22Rv1 (cell line): ENCODE results near the gene TRMT2A.

Experiments
- ZFX ChIP-seq: fragments of 450-650 bp; IDR thresholded peaks from 2 replicates; pipeline ENCODE4 v1.6.1; 2017; ENCODE audit warnings: antibody characterized with exemption, borderline replicate concordance
- TF ChIP-seq, protein P1 (sequence below): fragments of 450-650 bp; IDR thresholded peaks from 2 replicates; pipeline ENCODE4 v1.5.1; 2017; ENCODE audit warnings: mild to moderate bottlenecking

DNA sequence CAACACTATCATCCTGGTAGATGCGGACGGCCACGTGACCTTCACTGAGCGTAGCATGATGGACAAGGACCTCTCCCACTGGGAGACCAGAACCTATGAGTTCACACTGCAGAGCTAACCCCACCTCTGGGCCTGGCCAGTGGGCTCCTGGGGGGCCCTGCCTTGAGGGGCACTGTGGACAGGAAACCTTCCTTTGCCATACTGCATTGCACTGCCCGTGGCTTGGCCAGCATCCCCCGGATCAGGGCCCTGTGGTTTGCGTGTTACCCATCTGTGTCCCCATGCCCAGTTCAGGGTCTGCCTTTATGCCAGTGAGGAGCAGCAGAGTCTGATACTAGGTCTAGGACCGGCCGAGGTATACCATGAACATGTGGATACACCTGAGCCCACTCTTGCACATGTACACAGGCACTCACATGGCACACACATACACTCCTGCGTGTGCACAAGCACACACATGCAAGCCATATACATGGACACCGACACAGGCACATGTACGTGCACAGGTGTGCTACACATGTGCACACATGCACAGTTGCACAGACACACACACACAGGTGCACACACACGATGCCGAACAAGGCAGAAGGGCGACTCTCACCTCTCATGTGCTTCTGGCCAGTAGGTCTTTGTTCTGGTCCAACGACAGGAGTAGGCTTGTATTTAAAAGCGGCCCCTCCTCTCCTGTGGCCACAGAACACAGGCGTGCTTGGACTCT, 52.3 kb downstream of the TRMT2A start:
- TF ChIP-seq, protein P1, sequence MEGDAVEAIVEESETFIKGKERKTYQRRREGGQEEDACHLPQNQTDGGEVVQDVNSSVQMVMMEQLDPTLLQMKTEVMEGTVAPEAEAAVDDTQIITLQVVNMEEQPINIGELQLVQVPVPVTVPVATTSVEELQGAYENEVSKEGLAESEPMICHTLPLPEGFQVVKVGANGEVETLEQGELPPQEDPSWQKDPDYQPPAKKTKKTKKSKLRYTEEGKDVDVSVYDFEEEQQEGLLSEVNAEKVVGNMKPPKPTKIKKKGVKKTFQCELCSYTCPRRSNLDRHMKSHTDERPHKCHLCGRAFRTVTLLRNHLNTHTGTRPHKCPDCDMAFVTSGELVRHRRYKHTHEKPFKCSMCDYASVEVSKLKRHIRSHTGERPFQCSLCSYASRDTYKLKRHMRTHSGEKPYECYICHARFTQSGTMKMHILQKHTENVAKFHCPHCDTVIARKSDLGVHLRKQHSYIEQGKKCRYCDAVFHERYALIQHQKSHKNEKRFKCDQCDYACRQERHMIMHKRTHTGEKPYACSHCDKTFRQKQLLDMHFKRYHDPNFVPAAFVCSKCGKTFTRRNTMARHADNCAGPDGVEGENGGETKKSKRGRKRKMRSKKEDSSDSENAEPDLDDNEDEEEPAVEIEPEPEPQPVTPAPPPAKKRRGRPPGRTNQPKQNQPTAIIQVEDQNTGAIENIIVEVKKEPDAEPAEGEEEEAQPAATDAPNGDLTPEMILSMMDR: no peak
- no peak for TF ChIP-seq ZFX
